COR-L47 (cell line): ENCODE data around the gene SIVA1.

Source experiments
- DNase-seq: peaks from one replicate; lab custom pipeline; 2025; lab: John Stamatoyannopoulos, UW

The SIVA1 gene

DNA sequence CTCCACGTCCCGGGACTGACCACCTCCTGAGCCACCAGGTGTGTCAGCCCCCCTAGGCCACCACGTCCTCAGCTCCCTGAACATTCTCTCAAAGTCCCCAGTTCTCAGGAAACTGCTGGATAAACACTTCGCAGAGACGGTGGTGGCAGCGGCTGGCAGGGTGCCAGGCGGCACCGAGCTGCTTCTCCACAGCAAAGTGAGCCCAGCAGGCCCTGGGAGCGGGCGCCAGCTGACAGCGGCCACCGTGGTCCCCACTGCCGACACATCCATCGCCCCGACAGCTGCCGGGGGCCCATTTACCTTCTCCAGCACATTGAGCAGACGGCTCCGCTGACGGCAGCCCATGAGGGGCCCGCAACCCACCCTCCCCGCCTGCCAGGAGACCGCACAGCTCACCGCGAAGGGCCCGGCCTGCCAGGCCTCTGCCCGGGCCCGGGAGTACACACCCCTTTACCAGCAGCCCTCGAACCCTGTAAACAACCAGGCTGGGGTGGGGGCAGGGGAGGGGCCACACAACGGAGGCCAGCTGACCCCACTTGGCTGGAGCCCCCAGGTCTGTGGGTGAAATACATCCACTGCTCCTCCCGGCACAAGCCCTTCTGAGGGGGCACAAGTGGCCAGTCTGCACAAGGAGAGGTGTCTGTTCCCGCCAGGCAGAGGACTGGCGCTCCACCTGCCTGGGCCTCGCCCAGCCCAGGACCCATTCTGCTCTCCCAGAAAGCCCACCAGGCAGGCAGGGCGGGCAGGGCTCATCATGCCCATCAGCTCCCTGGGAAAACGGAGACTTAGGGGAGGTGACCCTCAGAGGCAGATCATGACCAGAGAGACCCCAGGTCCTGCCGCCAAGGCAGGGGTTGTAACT is 32.1 kb downstream of the SIVA1 start:
- DNase-seq, result peak; percentile 94

DNA sequence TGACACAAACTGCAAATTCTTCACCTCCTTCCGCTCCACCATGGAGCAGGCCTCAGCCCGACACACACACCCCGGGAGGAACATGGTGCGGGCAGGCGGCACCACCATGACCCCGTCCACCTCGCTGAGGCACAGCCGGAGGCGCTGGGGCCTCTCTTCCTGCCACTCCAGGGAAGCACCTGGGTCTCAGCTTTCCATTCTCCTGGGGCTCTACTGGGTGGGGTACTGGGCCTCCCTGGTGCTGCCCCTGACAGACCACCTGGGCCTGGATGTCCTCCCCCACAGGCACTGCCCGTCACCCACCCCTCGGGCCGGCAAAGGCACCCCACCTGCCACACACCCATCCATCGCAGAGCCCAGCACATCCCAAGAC is 32.7 kb downstream of the SIVA1 start:
- DNase-seq, result no peak

DNA sequence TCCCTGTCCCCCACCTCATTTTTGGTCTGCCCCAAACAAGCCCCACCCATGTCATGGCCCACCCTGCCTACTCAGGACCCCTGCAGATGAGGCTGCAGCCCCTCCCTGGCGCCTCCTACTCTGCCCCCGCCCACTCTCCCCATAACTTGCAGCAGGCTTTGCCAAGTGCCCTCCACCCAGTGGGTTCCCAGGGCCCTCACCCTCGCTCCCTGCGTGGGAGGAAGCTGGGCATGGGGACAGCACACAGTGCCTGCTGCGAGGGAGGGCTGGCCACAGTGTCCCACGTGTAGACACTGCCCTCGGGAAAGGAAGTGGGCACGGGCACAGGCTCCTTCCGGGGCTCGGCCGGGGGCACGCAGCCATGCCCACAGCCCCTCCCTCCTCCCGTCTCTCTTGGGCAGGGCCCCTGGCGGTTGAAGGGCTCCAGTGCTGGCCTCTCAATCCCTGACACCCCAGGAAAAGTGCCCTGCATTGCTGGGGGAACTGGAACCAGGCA is 33.2 kb downstream of the SIVA1 start:
- DNase-seq, result no peak

GRCh38 chr14:104786726-104787675 is 34.1 kb downstream of the SIVA1 start:
- DNase-seq, result no peak

- DNase-seq, result no peak
Measured at GRCh38 chr14:104787736-104788135, 34.8 kb downstream of the SIVA1 start.

- DNase-seq, result peak; percentile 96
Measured at GRCh38 chr14:104788161-104788818, 35.3 kb downstream of the SIVA1 start.

GRCh38 chr14:104788873-104789663 is 36.1 kb downstream of the SIVA1 start:
- DNase-seq, result no peak

GRCh38 chr14:104789752-104790743 is 37.1 kb downstream of the SIVA1 start:
- no peak for DNase-seq

DNA sequence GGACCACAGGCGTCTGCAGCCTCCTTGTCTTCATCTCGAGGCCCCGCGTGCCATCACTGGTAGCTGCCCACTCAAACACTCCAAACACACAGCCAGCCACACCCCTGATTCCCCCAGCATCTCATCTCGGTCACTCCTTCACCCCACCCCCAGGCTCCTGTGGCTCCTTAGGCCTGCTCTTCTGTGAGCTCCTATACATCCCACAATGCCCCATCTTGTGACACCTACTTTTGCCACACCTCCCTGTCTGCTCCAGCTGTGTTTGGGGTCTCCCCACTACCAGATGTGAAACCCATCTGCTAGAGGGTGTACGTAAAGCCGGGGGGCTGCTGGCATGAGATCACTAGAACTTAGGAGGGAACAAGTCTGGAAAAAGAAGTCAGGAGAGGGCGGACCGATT is 38.5 kb downstream of the SIVA1 start:
- no peak for DNase-seq

DNA sequence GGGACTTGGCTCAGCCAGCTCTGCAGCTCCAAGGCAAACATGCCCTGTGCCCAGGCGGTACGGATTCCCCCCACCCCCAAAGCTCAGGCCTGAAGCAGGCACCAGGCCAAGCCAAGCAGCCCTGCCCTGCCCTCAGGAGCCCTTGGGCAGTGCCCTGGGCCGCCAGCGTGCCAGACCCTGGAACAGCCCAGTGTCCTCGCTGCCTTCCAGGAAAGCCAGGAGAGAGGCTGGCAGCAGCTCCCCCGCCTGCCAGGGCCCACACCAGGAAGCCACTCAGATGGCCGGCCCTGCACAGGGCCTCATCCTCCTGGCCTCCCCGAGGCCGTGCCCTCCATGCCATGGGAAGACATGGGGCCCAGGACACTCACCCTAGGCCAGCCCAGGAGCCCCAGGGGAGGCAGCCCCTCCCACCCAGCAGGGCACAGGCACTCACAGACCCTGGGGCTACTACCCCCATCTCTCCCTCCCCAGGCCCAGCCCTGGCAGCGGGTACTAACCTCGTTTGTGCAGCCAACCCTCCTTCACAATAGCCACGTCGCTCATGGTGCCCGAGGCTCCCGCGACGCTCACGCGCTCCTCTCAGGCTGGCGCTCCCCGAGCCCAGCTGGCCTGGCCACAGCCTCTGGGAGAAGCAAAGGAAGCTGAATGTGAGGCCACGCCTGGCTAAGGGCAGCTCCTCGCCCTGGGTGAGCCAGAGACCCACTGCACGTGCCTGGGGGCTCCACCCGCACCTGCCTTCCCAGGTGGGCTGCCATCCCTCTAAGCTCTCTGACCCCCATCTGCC is 39.3 kb downstream of the SIVA1 start:
- peak; percentile 56 for DNase-seq

- DNase-seq, result no peak
Measured at GRCh38 chr14:104792945-104793702, 40.2 kb downstream of the SIVA1 start.

- DNase-seq, result no peak
Measured at GRCh38 chr14:104793703-104793959, 40.7 kb downstream of the SIVA1 start.

DNA sequence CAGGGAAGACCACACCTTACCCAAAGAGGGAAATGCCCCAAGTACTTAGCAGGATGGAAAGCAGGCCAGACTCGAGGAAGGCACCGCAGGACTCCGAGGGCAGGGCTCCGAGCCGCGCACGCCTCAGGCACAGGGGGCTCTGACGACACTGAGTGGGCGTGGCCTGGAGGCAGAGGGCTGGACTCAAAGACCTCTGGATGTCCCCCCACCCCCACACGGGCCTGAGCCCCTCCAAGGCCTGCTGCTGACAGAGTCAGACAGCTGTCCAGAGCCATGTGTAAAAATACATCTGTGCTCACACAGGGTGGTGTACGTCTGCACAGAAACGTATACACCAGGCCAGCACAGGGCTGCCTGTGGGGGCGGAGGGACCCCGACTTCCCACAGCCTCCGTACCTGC is 41.2 kb downstream of the SIVA1 start:
- DNase-seq, result no peak

DNA sequence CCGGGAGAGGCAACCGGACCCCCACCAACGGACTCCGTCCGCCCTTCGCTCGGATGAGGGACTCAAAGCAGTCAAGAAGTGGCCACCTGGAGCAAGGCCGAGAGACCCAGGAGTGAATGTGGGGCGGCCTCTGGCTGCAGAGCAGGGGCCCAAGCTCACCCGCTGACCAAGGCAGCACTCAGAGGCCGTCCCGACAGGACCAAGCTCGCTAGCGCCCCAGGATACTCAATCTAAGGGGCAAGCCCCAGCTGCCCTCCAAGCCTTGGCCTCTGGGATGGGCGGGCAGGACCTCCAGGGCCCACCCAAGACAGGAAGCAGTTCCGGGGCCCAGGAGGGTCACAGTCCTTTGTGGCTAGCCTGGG is 41.7 kb downstream of the SIVA1 start:
- DNase-seq, result no peak

- no peak for DNase-seq
Measured at GRCh38 chr14:104794993-104795780, 42.2 kb downstream of the SIVA1 start, which contains the start of gene AKT1. AKT1 (minus strand) TSS chr14:104795748; CDS start chr14:104792643, 3,105 bp downstream.

DNA sequence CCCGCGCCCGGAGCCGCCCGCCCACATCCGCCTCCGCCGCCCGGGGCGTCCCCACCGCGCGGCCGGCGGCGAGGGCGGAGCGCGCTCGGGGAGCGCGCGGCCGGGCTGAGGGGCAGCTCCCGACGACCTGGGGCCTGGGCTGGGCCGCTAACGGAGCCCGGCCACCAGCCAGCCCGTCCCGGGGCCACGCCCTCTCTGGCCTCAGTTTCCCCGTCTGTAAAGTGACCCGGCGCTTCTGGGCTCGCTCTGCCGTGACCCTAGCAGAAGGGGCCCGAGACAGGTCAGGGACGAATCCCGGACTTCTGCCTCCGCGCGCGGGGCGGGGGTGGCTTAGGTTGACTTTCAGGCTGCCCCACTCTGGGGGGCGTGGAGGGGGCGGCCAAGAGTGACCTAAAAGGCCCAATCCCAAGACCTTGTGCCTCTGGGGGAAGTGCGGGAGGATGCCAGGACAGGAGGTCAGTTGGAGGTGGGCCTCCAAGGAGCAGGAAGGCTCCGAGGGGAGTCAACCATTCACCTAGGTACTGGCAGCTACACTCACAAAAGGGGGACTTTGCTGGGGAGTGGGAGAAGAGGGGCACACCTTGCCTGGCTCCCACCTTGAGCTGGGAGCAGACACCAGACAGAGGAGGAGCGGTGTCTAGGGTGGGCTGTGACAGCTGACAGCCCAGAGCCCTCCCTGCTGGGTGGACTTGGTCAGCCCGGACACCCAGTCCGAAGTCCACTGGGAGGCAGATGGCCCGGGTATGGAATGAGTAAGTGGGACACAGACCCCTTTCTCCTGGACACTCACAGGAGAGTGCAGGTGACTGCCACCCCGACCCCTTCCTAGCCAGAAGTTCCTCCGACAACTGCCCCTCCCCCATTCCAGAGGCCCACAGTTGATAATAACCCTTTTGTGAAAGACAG is 43.1 kb downstream of the SIVA1 start:
- DNase-seq, result peak; percentile 55

DNA sequence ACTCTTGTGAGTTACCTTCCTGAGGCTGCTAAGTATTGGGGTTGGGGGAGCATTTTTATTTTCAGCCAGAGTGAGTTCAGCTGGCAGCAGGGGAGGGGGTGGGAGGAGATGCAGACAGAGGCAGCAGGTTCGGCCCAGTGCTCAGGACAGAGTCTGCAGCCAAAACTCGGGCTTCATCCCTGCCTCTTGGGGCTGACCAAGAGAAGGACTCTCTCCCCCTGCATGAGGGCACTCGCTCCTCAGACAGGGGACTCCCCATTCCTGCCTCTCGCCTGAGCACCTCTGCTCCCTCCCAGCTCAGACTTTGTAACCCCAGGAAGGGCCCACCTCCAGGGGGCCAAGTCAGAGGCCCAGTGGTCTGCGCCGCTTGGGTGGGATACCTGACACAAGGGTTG is 43.7 kb downstream of the SIVA1 start:
- no peak for DNase-seq
